ENCODE measurements around the gene FNDC3A. TPM values are rescaled to one million over a fixed set of nuclear protein-coding genes. Genes with fewer than 3 reads are reported as not detected.

Gene FNDC3A
- total RNA-seq, 1 experiment from 2014 or later: 15.6 TPM

GRCh38 chr13:49208619-49209018 lies 232.9 kb downstream of the FNDC3A start:
- Histone ChIP-seq H4K20me1 (ENCODE audit: low read length) (no peaks in the 10 kb centered on the region), H3K79me2 (ENCODE audit: low read length) (no peaks in the 10 kb centered on the region), H3K36me3 (ENCODE audit: low read depth, low read length) (peaks cover under 1% of the 10 kb centered on the region; the same call in 1 of the 2 replicates), H3K27me3 (ENCODE audit: low read length) (no peaks in the 10 kb centered on the region), H3K9me3 (ENCODE audit: low read length) (no peaks in the 10 kb centered on the region), H3F3A (ENCODE audit: low read length, unreplicated experiment) (no peaks in the 10 kb centered on the region), H3K4me3 (ENCODE audit: low read length) (no peak overlapping the region), H2AFZ (ENCODE audit: low read length) (no peak overlapping the region), H3K4me1 (ENCODE audit: insufficient read depth, low read length) (no peaks in the 10 kb centered on the region), H3K9me2 (replicated peaks; ENCODE audit: low read length) (no peaks in the 10 kb centered on the region), H3K4me2 (ENCODE audit: low read length) (no peak overlapping the region), H3K9ac (ENCODE audit: low read length) (no peak overlapping the region), H3K27ac (ENCODE audit: low read length) (no peak overlapping the region)
- ATAC-seq (no peak), DNase-seq (no peak)
- POLR2A ChIA-PET (ENCODE audit: unreplicated experiment): no interaction called here
- no TSS peak for BruUV-seq (replicated peaks)
- CTCF ChIA-PET: no interaction called here
- no peak for TF ChIP-seq EZH2phosphoT487 (IDR thresholded peaks at IDR 0.05; ENCODE audit: borderline replicate concordance, low read length)
- no peak for TF ChIP-seq EZH2 (IDR thresholded peaks at IDR 0.05; ENCODE audit: low read length, unreplicated experiment)
- TF ChIP-seq, protein P1, sequence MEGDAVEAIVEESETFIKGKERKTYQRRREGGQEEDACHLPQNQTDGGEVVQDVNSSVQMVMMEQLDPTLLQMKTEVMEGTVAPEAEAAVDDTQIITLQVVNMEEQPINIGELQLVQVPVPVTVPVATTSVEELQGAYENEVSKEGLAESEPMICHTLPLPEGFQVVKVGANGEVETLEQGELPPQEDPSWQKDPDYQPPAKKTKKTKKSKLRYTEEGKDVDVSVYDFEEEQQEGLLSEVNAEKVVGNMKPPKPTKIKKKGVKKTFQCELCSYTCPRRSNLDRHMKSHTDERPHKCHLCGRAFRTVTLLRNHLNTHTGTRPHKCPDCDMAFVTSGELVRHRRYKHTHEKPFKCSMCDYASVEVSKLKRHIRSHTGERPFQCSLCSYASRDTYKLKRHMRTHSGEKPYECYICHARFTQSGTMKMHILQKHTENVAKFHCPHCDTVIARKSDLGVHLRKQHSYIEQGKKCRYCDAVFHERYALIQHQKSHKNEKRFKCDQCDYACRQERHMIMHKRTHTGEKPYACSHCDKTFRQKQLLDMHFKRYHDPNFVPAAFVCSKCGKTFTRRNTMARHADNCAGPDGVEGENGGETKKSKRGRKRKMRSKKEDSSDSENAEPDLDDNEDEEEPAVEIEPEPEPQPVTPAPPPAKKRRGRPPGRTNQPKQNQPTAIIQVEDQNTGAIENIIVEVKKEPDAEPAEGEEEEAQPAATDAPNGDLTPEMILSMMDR (conservative IDR thresholded peaks at IDR 0.05; ENCODE audit: low read depth, low read length): no peak
- intact Hi-C loops (cut with micrococcal nuclease): no loop called here

GRCh38 chr13:49210114-49210513 lies 234.4 kb downstream of the FNDC3A start:
- ATAC-seq: no peak
- TF ChIP-seq EZH2 (IDR thresholded peaks at IDR 0.05; ENCODE audit: low read length, unreplicated experiment): no peak
- TF ChIP-seq, protein P1 (conservative IDR thresholded peaks at IDR 0.05; ENCODE audit: low read depth, low read length): no peak
- no peak for TF ChIP-seq EZH2phosphoT487 (IDR thresholded peaks at IDR 0.05; ENCODE audit: borderline replicate concordance, low read length)
- Histone ChIP-seq H3K27ac (ENCODE audit: low read length) (no peak overlapping the region), H3K4me2 (ENCODE audit: low read length) (no peak overlapping the region), H4K20me1 (ENCODE audit: low read length) (no peaks in the 10 kb centered on the region), H3K9ac (ENCODE audit: low read length) (no peak overlapping the region), H3F3A (ENCODE audit: low read length, unreplicated experiment) (no peaks in the 10 kb centered on the region), H3K4me1 (ENCODE audit: insufficient read depth, low read length) (no peaks in the 10 kb centered on the region), H3K4me3 (ENCODE audit: low read length) (no peak overlapping the region), H3K27me3 (ENCODE audit: low read length) (no peaks in the 10 kb centered on the region), H3K36me3 (ENCODE audit: low read depth, low read length) (no peaks in the 10 kb centered on the region; the same call in 1 of the 2 replicates), H3K9me3 (ENCODE audit: low read length) (no peaks in the 10 kb centered on the region), H3K9me2 (replicated peaks; ENCODE audit: low read length) (no peaks in the 10 kb centered on the region), H2AFZ (ENCODE audit: low read length) (no peak overlapping the region), H3K79me2 (ENCODE audit: low read length) (no peaks in the 10 kb centered on the region)
- no peak for DNase-seq
- BruUV-seq (replicated peaks): no TSS peak
- ChIA-PET POLR2A (ENCODE audit: unreplicated experiment) (interaction anchor here (0.7 kb wide), 1 partner anchor 173 kb away, joined by 15 read pairs; no protein-coding TSS in a partner anchor), CTCF (no interaction called here)
- intact Hi-C loops (cut with micrococcal nuclease): no loop called here

GRCh38 chr13:49210669-49211068 lies 235.0 kb downstream of the FNDC3A start:
- Histone ChIP-seq H3K4me2 (ENCODE audit: low read length) (no peak overlapping the region), H3K27me3 (ENCODE audit: low read length) (no peaks in the 10 kb centered on the region), H3K9me2 (replicated peaks; ENCODE audit: low read length) (no peaks in the 10 kb centered on the region), H3K4me1 (ENCODE audit: insufficient read depth, low read length) (no peaks in the 10 kb centered on the region), H3F3A (ENCODE audit: low read length, unreplicated experiment) (no peaks in the 10 kb centered on the region), H4K20me1 (ENCODE audit: low read length) (no peaks in the 10 kb centered on the region), H3K36me3 (ENCODE audit: low read depth, low read length) (no peaks in the 10 kb centered on the region; the same call in 1 of the 2 replicates), H3K4me3 (ENCODE audit: low read length) (no peak overlapping the region), H3K9me3 (ENCODE audit: low read length) (no peaks in the 10 kb centered on the region), H3K79me2 (ENCODE audit: low read length) (no peaks in the 10 kb centered on the region), H3K27ac (ENCODE audit: low read length) (no peak overlapping the region), H3K9ac (ENCODE audit: low read length) (no peak overlapping the region), H2AFZ (ENCODE audit: low read length) (no peak overlapping the region)
- DNase-seq (no peak), ATAC-seq (no peak)
- BruUV-seq (replicated peaks): no TSS peak
- ChIA-PET CTCF (no interaction called here), POLR2A (ENCODE audit: unreplicated experiment) (no interaction called here)
- TF ChIP-seq EZH2 (IDR thresholded peaks at IDR 0.05; ENCODE audit: low read length, unreplicated experiment): no peak
- no peak for TF ChIP-seq EZH2phosphoT487 (IDR thresholded peaks at IDR 0.05; ENCODE audit: borderline replicate concordance, low read length)
- TF ChIP-seq, protein P1 (conservative IDR thresholded peaks at IDR 0.05; ENCODE audit: low read depth, low read length): no peak
- intact Hi-C loops (cut with micrococcal nuclease): no loop called here
